ENCODE results near the gene NAA35. TPM values are rescaled to one million over a fixed set of nuclear protein-coding genes. Genes with fewer than 3 reads are reported as not detected.

The NAA35 gene
- total and polyA plus RNA-seq, 2 of the 8 experiments (the other 6 are each of a cell fraction or from before 2014, with no cell fraction given) = 12.9 to 35.2 TPM

- TF ChIP-seq SIRT6 (IDR thresholded peaks at IDR 0.05; ENCODE audit: low read length) (no peak), KDM5A (IDR thresholded peaks at IDR 0.05; ENCODE audit: low read length) (no peak)
These were observed 8.8 kb downstream of the NAA35 start (continued) for GRCh38 chr9:85949586-85950335.
